ENCODE data around the gene RUNDC1.

The RUNDC1 gene

DNA sequence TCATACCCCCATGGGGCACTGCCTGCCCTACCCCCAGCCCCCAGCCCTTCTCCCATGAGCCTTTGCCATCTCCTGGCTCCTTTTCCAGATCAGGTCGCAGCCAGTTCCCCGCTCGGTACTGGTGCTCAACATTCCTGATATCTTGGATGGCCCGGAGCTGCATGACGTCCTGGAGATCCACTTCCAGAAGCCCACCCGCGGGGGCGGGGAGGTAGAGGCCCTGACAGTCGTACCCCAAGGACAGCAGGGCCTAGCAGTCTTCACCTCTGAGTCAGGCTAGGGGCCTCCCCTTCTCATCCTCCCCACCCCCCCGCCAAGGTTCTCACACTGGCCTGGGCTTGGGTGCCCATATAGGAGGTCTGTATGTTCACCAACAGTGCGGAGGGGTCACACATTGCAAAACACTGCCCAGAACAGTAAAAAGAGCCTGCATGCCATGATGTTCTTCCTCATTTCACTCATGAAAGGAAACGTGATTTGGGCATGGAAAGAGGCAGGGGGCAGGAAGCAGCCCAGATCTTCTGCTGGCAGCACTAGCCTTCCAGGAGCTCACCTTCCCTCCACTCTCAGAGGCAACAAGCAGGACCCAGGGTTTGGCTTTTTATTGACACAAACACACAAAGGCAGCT, 33.8 kb downstream of the RUNDC1 start:
- TF ChIP-seq, protein P1, sequence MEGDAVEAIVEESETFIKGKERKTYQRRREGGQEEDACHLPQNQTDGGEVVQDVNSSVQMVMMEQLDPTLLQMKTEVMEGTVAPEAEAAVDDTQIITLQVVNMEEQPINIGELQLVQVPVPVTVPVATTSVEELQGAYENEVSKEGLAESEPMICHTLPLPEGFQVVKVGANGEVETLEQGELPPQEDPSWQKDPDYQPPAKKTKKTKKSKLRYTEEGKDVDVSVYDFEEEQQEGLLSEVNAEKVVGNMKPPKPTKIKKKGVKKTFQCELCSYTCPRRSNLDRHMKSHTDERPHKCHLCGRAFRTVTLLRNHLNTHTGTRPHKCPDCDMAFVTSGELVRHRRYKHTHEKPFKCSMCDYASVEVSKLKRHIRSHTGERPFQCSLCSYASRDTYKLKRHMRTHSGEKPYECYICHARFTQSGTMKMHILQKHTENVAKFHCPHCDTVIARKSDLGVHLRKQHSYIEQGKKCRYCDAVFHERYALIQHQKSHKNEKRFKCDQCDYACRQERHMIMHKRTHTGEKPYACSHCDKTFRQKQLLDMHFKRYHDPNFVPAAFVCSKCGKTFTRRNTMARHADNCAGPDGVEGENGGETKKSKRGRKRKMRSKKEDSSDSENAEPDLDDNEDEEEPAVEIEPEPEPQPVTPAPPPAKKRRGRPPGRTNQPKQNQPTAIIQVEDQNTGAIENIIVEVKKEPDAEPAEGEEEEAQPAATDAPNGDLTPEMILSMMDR (IDR thresholded peaks at IDR 0.05; ENCODE audit: extremely low read depth, insufficient read depth, missing control alignments), result no peak
- in situ Hi-C loops (cut with MboI; ENCODE audit: low pct_unique_long_range_greater_than_20kb, low sequenced_read_pairs, unreplicated experiment), result no loop called here
- no peak for DNase-seq (ENCODE audit: low spot score)

DNA sequence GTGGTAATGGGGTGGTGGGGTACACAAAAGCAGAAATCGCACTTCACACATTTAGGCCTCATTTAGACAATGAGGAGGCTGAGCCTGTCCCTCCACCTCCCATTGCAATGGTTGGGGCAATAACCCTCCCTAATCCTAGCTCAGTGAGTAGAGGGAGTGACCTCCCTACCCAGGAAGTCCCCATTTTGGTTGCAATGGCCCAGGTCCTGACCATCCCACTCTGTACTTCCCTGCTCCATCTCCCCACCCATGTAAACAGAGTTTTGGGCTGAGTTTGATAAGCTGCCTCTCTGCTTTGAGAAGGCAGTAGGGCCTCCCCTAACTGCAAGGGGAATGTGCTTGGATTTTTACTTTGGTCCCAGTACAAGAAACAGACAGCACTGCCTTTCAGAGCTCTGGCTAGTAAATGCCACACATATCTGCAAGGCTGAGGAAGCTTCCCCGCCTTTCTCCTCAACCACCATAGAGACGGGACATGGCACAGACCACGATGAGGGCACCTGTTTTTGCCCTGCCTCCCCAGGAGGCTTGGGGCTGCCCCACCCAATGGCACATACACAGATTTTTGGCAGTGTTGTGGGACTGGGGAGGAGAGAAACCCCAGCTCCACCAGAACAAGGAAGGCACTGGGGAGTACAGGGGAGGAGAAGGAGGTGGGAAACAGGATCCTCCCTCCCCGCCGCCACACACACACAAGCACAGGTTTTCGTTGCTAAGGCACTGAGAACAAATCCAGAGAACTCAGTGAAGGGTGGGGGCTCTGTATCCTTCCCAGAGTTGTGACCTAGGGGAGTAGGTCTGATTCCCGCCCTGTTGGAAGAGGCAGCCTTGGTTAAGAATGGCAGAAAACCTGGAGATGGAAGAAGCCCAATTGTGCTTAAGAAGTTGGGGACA, 34.5 kb downstream of the RUNDC1 start:
- DNase-seq (ENCODE audit: low spot score), result no peak
- in situ Hi-C loops (cut with MboI; ENCODE audit: low pct_unique_long_range_greater_than_20kb, low sequenced_read_pairs, unreplicated experiment), result no loop called here
- TF ChIP-seq, protein P1 (IDR thresholded peaks at IDR 0.05; ENCODE audit: extremely low read depth, insufficient read depth, missing control alignments), result no peak

DNA sequence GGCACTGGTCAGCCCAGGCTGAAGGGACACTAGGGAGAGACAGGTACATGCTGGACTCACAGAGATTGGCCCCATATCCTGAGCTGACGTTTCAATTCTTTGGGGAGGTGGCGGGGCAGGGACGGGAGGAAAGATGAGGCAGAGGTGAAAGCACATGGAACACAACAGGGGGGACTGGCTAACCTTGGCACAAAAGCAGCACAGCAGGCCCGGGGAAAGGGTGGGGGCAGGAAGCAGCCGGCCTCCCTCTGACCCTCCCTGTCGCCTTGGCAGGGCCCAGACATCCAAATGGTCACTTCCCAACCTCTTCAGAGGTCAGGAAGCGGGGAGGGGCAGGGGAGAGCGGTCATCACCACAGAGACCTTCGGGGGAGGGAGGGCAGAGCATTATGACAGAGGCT, 35.2 kb downstream of the RUNDC1 start:
- in situ Hi-C loops (cut with MboI; ENCODE audit: low pct_unique_long_range_greater_than_20kb, low sequenced_read_pairs, unreplicated experiment), result no loop called here
- TF ChIP-seq, protein P1 (IDR thresholded peaks at IDR 0.05; ENCODE audit: extremely low read depth, insufficient read depth, missing control alignments), result no peak
- DNase-seq (ENCODE audit: low spot score), result no peak

DNA sequence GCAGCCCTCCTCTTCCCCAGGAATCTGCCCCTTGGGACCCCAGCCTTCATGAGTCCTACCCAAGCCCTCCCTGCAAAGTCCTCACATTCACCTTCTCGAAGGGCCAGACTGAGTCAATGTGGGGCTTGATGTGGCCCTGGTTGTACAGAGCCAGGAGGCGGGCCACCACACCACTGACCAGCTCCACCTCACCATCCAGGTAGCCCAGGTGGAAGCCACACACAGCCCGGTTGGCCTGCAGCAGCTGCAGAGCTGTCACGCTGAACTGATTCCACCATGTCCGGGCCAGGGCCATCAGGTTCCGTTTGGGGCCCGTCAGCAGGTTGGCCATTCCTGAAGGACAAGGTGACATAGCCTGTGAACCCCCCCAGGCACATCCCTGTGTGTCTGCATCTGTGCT, 35.9 kb downstream of the RUNDC1 start:
- TF ChIP-seq, protein P1 (IDR thresholded peaks at IDR 0.05; ENCODE audit: extremely low read depth, insufficient read depth, missing control alignments), result no peak
- no peak for DNase-seq (ENCODE audit: low spot score)
- in situ Hi-C loops (cut with MboI; ENCODE audit: low pct_unique_long_range_greater_than_20kb, low sequenced_read_pairs, unreplicated experiment), result no loop called here

DNA sequence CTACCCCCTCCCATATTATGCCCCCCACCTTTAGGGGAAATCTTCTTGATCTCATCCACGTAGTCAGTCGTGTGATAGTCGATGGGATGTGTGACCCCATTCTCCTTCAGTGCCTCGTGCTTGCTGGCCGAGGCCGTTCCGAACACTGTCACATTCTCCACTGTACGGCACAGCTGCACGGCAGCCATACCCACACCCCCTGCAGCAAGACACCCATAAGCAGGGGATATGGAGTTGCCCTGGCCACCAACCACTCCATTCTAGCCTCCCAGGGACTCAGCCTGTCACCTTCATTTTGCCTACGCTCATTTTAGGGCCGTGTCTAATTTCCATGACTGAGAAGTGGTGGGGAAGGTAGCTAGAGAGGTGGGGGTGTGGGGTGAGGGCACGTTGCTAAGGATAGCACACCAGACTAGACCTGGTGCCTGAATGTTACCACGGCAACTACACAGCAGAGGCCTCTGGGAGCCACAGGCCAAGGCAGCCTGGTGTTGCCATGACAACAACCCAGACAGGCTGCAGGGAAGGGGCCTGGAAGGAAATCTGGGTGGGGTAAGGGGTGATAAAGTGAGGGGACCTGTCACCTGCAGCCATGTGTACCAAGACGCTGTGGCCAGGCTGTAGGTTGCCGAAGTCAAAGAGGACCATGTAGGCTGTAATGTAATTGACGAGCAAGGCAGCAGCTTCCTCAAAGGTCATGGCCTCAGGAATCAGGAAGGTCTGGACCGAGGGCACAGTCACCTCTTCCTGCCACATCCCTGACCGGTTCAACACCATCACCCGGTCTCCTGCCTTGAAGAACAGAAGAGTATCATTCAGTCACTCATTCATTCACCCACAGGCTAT, 37.9 kb downstream of the RUNDC1 start:
- peak; percentile 2 for DNase-seq (ENCODE audit: low spot score)
- in situ Hi-C loops (cut with MboI; ENCODE audit: low pct_unique_long_range_greater_than_20kb, low sequenced_read_pairs, unreplicated experiment), result no loop called here
- TF ChIP-seq, protein P1 (IDR thresholded peaks at IDR 0.05; ENCODE audit: extremely low read depth, insufficient read depth, missing control alignments), result no peak

DNA sequence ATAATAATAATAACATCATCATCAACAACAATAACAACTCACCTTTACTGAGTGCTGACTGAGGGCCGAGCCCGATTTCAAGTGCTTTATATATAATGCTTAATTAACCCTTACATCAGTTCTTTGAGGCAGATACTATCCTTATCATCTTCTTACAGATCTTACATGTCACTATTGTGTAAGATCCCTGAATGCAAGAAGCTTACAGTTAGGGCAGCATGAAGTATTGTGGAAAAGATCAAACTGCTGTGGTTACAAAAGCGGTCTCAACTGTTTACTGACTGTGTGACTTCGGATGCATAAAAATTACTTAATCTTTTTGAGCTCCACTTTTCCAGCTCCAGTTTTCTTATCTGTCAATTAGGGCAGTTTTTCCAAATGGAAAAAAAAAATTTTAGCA, 38.6 kb downstream of the RUNDC1 start:
- TF ChIP-seq, protein P1 (IDR thresholded peaks at IDR 0.05; ENCODE audit: extremely low read depth, insufficient read depth, missing control alignments), result no peak
- no peak for DNase-seq (ENCODE audit: low spot score)
- in situ Hi-C loops (cut with MboI; ENCODE audit: low pct_unique_long_range_greater_than_20kb, low sequenced_read_pairs, unreplicated experiment), result no loop called here

Measured in GM13977 (cell line).